ENCODE measurements around the gene CDH10.

GRCh38 chr5:24624872-24625271 is 19.9 kb downstream of the CDH10 start:
- no peak for TF ChIP-seq CTCF (IDR thresholded peaks at IDR 0.05)
- no peak for TF ChIP-seq TP53 (CRISPR knock-in tag; IDR thresholded peaks at IDR 0.05)
- TF ChIP-seq PRDM15 (CRISPR knock-in tag; IDR thresholded peaks at IDR 0.05) = no peak
- no peak for TF ChIP-seq ZBTB21 (CRISPR knock-in tag; IDR thresholded peaks at IDR 0.05; ENCODE audit: borderline replicate concordance)
- TF ChIP-seq CREB1 (CRISPR knock-in tag; IDR thresholded peaks at IDR 0.05) = no peak
- no peak for TF ChIP-seq ZNF263 (CRISPR knock-in tag; IDR thresholded peaks at IDR 0.05; ENCODE audit: low read depth)
- no peak for TF ChIP-seq IRF1 (CRISPR knock-in tag; IDR thresholded peaks at IDR 0.05)
- TF ChIP-seq, protein P1, sequence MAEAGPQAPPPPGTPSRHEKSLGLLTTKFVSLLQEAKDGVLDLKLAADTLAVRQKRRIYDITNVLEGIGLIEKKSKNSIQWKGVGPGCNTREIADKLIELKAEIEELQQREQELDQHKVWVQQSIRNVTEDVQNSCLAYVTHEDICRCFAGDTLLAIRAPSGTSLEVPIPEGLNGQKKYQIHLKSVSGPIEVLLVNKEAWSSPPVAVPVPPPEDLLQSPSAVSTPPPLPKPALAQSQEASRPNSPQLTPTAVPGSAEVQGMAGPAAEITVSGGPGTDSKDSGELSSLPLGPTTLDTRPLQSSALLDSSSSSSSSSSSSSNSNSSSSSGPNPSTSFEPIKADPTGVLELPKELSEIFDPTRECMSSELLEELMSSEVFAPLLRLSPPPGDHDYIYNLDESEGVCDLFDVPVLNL (CRISPR knock-in tag; IDR thresholded peaks at IDR 0.05; ENCODE audit: borderline replicate concordance, low read depth) = no peak
- no peak for TF ChIP-seq MAX (CRISPR knock-in tag; IDR thresholded peaks at IDR 0.05)
